IMR-90 (cell line): Measurements from ENCODE around the gene MS4A12. TPM values are rescaled to one million over a fixed set of nuclear protein-coding genes. Genes with fewer than 3 reads are reported as not detected.

Source experiments
- ATAC-seq: fragments of 200-7000 bp; cut with Tn5 transposase; 2 replicates; pipeline ENCODE4 v1.9.1; 2020; ENCODE audit warnings: low read depth, mild to moderate bottlenecking, moderate library complexity
- BruUV-seq: library from RNA; stranded (reverse); fragments of 400-500 nt; replicated peaks from 2 replicates; lab custom pipeline; 2021; lab: Mats Ljungman, UMichigan
- CTCF ChIA-PET: fragments of 300-600 bp; formaldehyde crosslinking; extraction: SDS; loops from one replicate; lab custom pipeline; 2021; ENCODE audit warnings: antibody characterized with exemption; lab: Yijun Ruan, JAX
- POLR2A ChIA-PET: fragments of 300-600 bp; sonication (Branson Sonifier 250); formaldehyde crosslinking; loops from one replicate; lab custom pipeline; 2022; ENCODE audit warnings: antibody characterized with exemption; ENCODE audit not compliant: unreplicated experiment; lab: Charles Lee
- DNase-seq: peaks from one replicate; pipeline ENCODE4 v3.0.0; 2013
- H2AFZ ChIP-seq: replicated peaks from 2 replicates; pipeline ENCODE3; 2013; ENCODE audit warnings: low read length, mild to moderate bottlenecking; ENCODE audit not compliant: poor library complexity
- H2AK5ac ChIP-seq: 2 replicates; pipeline ENCODE4 v1.6.1; 2013; ENCODE audit warnings: low read depth, low read length, inconsistent platforms
- H2AK9ac ChIP-seq: replicated peaks from 2 replicates; pipeline ENCODE3; 2013; ENCODE audit warnings: mild to moderate bottlenecking, low read depth, low read length, moderate library complexity; ENCODE audit not compliant: poor library complexity
- H2BK120ac ChIP-seq: 2 replicates; pipeline ENCODE4 v1.6.1; 2013; ENCODE audit warnings: low read depth, low read length, inconsistent platforms
- H2BK15ac ChIP-seq: 3 replicates; pipeline ENCODE4 v1.6.1; 2013; ENCODE audit warnings: low read depth, low read length, inconsistent platforms
- H2BK20ac ChIP-seq: 2 replicates; pipeline ENCODE4 v1.6.1; 2013; ENCODE audit warnings: low read depth, mild to moderate bottlenecking, inconsistent platforms, low read length, moderate library complexity
- H2BK5ac ChIP-seq: 2 replicates; pipeline ENCODE4 v1.6.1; 2013; ENCODE audit warnings: mild to moderate bottlenecking, low read depth, low read length, inconsistent platforms; ENCODE audit not compliant: poor library complexity, severe bottlenecking
- H3K14ac ChIP-seq: replicated peaks from 2 replicates; pipeline ENCODE4 v1.6.1; 2013; ENCODE audit warnings: low read depth, low read length, inconsistent platforms
- H3K18ac ChIP-seq: 2 replicates; pipeline ENCODE4 v1.6.1; 2013; ENCODE audit warnings: low read depth, low read length, control low read depth
- H3K23ac ChIP-seq: 2 replicates; pipeline ENCODE4 v1.6.1; 2013; ENCODE audit warnings: low read depth, low read length, inconsistent platforms
- H3K27ac ChIP-seq: 2 replicates; pipeline ENCODE4 v1.5.1; 2013; ENCODE audit warnings: mild to moderate bottlenecking, control low read depth, low read length; ENCODE audit not compliant: insufficient read depth
- H3K27me3 ChIP-seq: 2 replicates; pipeline ENCODE4 v1.6.1; 2013; ENCODE audit warnings: low read length; ENCODE audit not compliant: control insufficient read depth, insufficient read depth
- H3K36me3 ChIP-seq: 2 replicates; pipeline ENCODE4 v1.6.1; 2013; ENCODE audit warnings: low read length, mixed read lengths; ENCODE audit not compliant: control insufficient read depth, insufficient read depth
- H3K4ac ChIP-seq: 2 replicates; pipeline ENCODE4 v1.6.1; 2013; ENCODE audit warnings: low read depth, low read length, inconsistent platforms
- H3K4me1 ChIP-seq: 2 replicates; pipeline ENCODE4 v1.6.1; 2013; ENCODE audit warnings: low read length, mixed read lengths; ENCODE audit not compliant: control insufficient read depth, insufficient read depth
- H3K4me2 ChIP-seq: 2 replicates; pipeline ENCODE4 v1.6.1; 2013; ENCODE audit warnings: low read depth, mild to moderate bottlenecking, control low read depth, low read length, moderate library complexity
- H3K4me3 ChIP-seq: 2 replicates; pipeline ENCODE4 v1.5.1; 2013; ENCODE audit warnings: low read depth, mild to moderate bottlenecking, control low read depth, low read length, moderate library complexity; ENCODE audit not compliant: insufficient read depth
- H3K56ac ChIP-seq: 2 replicates; pipeline ENCODE4 v1.6.1; 2013; ENCODE audit warnings: low read length, inconsistent platforms; ENCODE audit not compliant: insufficient read depth; ENCODE audit errors: extremely low read depth
- H3K79me1 ChIP-seq, 2 experiments: 2 replicates each; pipeline ENCODE4 v1.6.1; 2013; ENCODE audit warnings: low read length in 2 of 2, inconsistent platforms in 1 of 2, low read depth in 1 of 2
- H3K9ac ChIP-seq: 2 replicates; pipeline ENCODE4 v1.6.1; 2013; ENCODE audit warnings: low read depth, low read length, control low read depth
- H3K9me1 ChIP-seq: 2 replicates; pipeline ENCODE4 v1.6.1; 2013; ENCODE audit warnings: low read length, inconsistent platforms; ENCODE audit not compliant: insufficient read depth
- H3K9me3 ChIP-seq: 2 replicates; pipeline ENCODE4 v1.6.1; 2013; ENCODE audit warnings: low read length; ENCODE audit not compliant: control insufficient read depth, insufficient read depth
- H4K20me1 ChIP-seq: 2 replicates; pipeline ENCODE4 v1.6.1; 2013; ENCODE audit warnings: low read length, inconsistent platforms; ENCODE audit not compliant: insufficient read depth
- H4K5ac ChIP-seq: 2 replicates; pipeline ENCODE4 v1.6.1; 2013; ENCODE audit warnings: mild to moderate bottlenecking, low read depth, low read length, control low read depth
- H4K8ac ChIP-seq, 2 experiments: 2 replicates each; pipeline ENCODE4 v1.6.1; 2013; ENCODE audit warnings: low read depth in 2 of 2, low read length in 2 of 2, control low read depth in 1 of 2, inconsistent platforms in 1 of 2
- H4K91ac ChIP-seq: 2 replicates; pipeline ENCODE4 v1.6.1; 2013; ENCODE audit warnings: low read depth, low read length, inconsistent platforms; ENCODE audit not compliant: insufficient read depth
- BHLHE40 ChIP-seq: fragments of 150-350 bp; IDR thresholded peaks from 2 replicates; pipeline ENCODE4 v1.6.1; 2016; ENCODE audit warnings: mild to moderate bottlenecking, low read depth, low read length
- CEBPB ChIP-seq: IDR thresholded peaks from 2 replicates; pipeline ENCODE4 v1.6.1; 2012; ENCODE audit warnings: low read depth, low read length, improper control_type of control experiment
- CHD1 ChIP-seq: IDR thresholded peaks from 2 replicates; pipeline ENCODE4 v1.6.1; 2012; ENCODE audit warnings: low read depth, low read length, improper control_type of control experiment
- CTCF ChIP-seq: conservative IDR thresholded peaks from 2 replicates; pipeline ENCODE4 v1.5.1; 2012; ENCODE audit warnings: mild to moderate bottlenecking, low read depth, low read length, improper control_type of control experiment
- ELK1 ChIP-seq: fragments of 150-350 bp; IDR thresholded peaks from 2 replicates; pipeline ENCODE4 v1.6.1; 2016; ENCODE audit warnings: low read depth, mild to moderate bottlenecking, low read length, moderate library complexity, borderline replicate concordance
- FOS ChIP-seq: fragments of 150-350 bp; IDR thresholded peaks from 2 replicates; pipeline ENCODE4 v1.6.1; 2016; ENCODE audit warnings: low read depth, low read length
- MAFK ChIP-seq: IDR thresholded peaks from 2 replicates; pipeline ENCODE4 v1.6.1; 2012; ENCODE audit warnings: low read depth, low read length, improper control_type of control experiment
- MAZ ChIP-seq: IDR thresholded peaks from 2 replicates; pipeline ENCODE4 v1.6.1; 2012; ENCODE audit warnings: low read depth, mild to moderate bottlenecking, low read length, improper control_type of control experiment, moderate library complexity, borderline replicate concordance
- MXI1 ChIP-seq: IDR thresholded peaks from 2 replicates; pipeline ENCODE4 v1.6.1; 2012; ENCODE audit warnings: low read depth, mild to moderate bottlenecking, low read length, moderate library complexity, borderline replicate concordance
- NFE2L2 ChIP-seq: fragments of 150-350 bp; IDR thresholded peaks from 2 replicates; pipeline ENCODE4 v1.6.1; 2016; ENCODE audit warnings: low read depth, mild to moderate bottlenecking, low read length
- POLR2A ChIP-seq: IDR thresholded peaks from 2 replicates; pipeline ENCODE4 v1.6.1; 2012; ENCODE audit warnings: mild to moderate bottlenecking, low read depth, low read length
- RAD21 ChIP-seq: IDR thresholded peaks from 2 replicates; pipeline ENCODE4 v1.6.1; 2012; ENCODE audit warnings: low read length, improper control_type of control experiment
- RCOR1 ChIP-seq: IDR thresholded peaks from 2 replicates; pipeline ENCODE4 v1.6.1; 2012; ENCODE audit warnings: mild to moderate bottlenecking, low read length, improper control_type of control experiment; ENCODE audit not compliant: insufficient replicate concordance
- RFX5 ChIP-seq: IDR thresholded peaks from 2 replicates; pipeline ENCODE4 v1.8.0; 2012; ENCODE audit warnings: low read depth, mild to moderate bottlenecking, low read length, moderate library complexity
- SMC3 ChIP-seq: fragments of 150-350 bp; IDR thresholded peaks from 2 replicates; pipeline ENCODE4 v1.6.1; 2016; ENCODE audit warnings: low read depth, mild to moderate bottlenecking, antibody characterized with exemption, low read length, moderate library complexity
- USF2 ChIP-seq: fragments of 150-350 bp; IDR thresholded peaks from 2 replicates; pipeline ENCODE4 v1.6.1; 2017; ENCODE audit warnings: mild to moderate bottlenecking, antibody characterized with exemption, low read length, low read depth
- WGBS, 2 experiments: methylation state at CpG; one replicate each; pipeline versions ENCODE4 v1.1.5 to v1.1.7; 2013; ENCODE audit warnings: missing lambda C conversion rate in 2 of 2; ENCODE audit not compliant: insufficient read length in 1 of 2; ENCODE audit errors: extremely low coverage in 2 of 2; 5-methylcytosine and 5-hydroxymethylcytosine counted together
- dilution Hi-C: fragments of 300-500 bp; cut with HindIII; formaldehyde crosslinking; loops from one replicate; pipeline ENCODE4 v1.14.3; 2018; ENCODE audit warnings: low sequenced_read_pairs; ENCODE audit not compliant: unreplicated experiment
- in situ Hi-C: fragments of 300-500 bp; cut with MboI; formaldehyde crosslinking; loops from 3 replicates; pipeline ENCODE4 v1.14.3; 2019; ENCODE audit warnings: low sequenced_read_pairs, inconsistent platforms, mixed read lengths
- intact Hi-C: fragments of 100-400 bp; cut with micrococcal nuclease; formaldehyde crosslinking; loops from 2 replicates; pipeline ENCODE4 v1.10.0; 2022
- polyA plus RNA-seq, 3 experiments: library from polyadenylated mRNA; depleted of rRNA; stranded (reverse); fragments of >200 nt; gene quantifications; 2 replicates each; pipeline ENCODE4 v1.2.3, GENCODE V29; 2012; ENCODE audit warnings: low replicate concordance in 1 of 3
- total RNA-seq: library from RNA; depleted of rRNA; stranded (reverse); fragments of >200 nt; gene quantifications from 2 replicates; pipeline ENCODE4 v1.2.3, GENCODE V29; 2012

MS4A12 gene
- total and polyA plus RNA-seq, 2 of the 4 experiments (the other 2 are of a cell fraction), result not detected

- H2BK20ac ChIP-seq, result no peak overlapping the region
- no peak for TF ChIP-seq RAD21
- no peak for TF ChIP-seq MAZ
- no peak for TF ChIP-seq SMC3
- no peak for TF ChIP-seq CEBPB
- no peak for TF ChIP-seq NFE2L2
- TF ChIP-seq RCOR1, result no peak
- TF ChIP-seq POLR2A, result no peak
- TF ChIP-seq ELK1, result no peak
- TF ChIP-seq BHLHE40, result no peak
- no peak for TF ChIP-seq MAFK
- no peak for TF ChIP-seq MXI1
- no peak for TF ChIP-seq CHD1
- no peak for TF ChIP-seq CTCF
- no peak for TF ChIP-seq USF2
- TF ChIP-seq RFX5, result no peak
- TF ChIP-seq FOS, result no peak
- H3K36me3 ChIP-seq, result no peaks in the 10 kb centered on the region
- H2BK120ac ChIP-seq, result no peak overlapping the region
- H3K4me3 ChIP-seq, result no peak overlapping the region
- H2AFZ ChIP-seq, result no peak overlapping the region
- no TSS peak for BruUV-seq
- H2BK5ac ChIP-seq, result no peak overlapping the region
- no peak overlapping the region for H3K14ac ChIP-seq
- intact Hi-C loops, result no loop called here
- dilution Hi-C loops, result no loop called here
- ChIA-PET POLR2A (no interaction called here), CTCF (no interaction called here)
- no peak overlapping the region for H2BK15ac ChIP-seq
- no peak overlapping the region for H4K8ac ChIP-seq
- 0 out of 2 replicates have a peak, but pooled peaks cover 2% of the 10 kb centered on the region for H3K9me3 ChIP-seq
- no peak overlapping the region for H3K27ac ChIP-seq
- H3K79me1 ChIP-seq, result no peaks in the 10 kb centered on the region
- H3K56ac ChIP-seq, result no peak overlapping the region
- DNase-seq (no peak), ATAC-seq (no peak)
- H3K9me1 ChIP-seq, result no peaks in the 10 kb centered on the region
- H3K9ac ChIP-seq, result no peak overlapping the region
- no CpG with 5 or more reads among the region's 2 CpGs for WGBS, 2 experiments
- H4K5ac ChIP-seq, result no peak overlapping the region
- no peak overlapping the region for H2AK9ac ChIP-seq
- H2AK5ac ChIP-seq, result no peak overlapping the region
- no peak overlapping the region for H4K91ac ChIP-seq
- in situ Hi-C loops, result no loop called here
- no peaks in the 10 kb centered on the region for H3K27me3 ChIP-seq
- no peaks in the 10 kb centered on the region for H3K4me1 ChIP-seq
- H3K4ac ChIP-seq, result no peak overlapping the region
- H3K18ac ChIP-seq, result no peak overlapping the region
- no peaks in the 10 kb centered on the region for H4K20me1 ChIP-seq
- no peak overlapping the region for H3K23ac ChIP-seq
- no peak overlapping the region for H3K4me2 ChIP-seq
These were observed 23.7 kb upstream of the MS4A12 start for GRCh38 chr11:60468829-60469228.
